Transverse colon (tissue), 4 donors: ENCODE results near the gene LRRC4C.
"Not testable (repeated sequence)": the region's sequence is repeated elsewhere in the genome, so short reads cannot be mapped to it uniquely, and the experiment has no call there.

Source experiments
- CTCF ChIP-seq, 5 experiments: fragments of 200-600 bp in 3 of 5; fragments of 450-650 bp in 2 of 5; sonication (generic) in 3 of 5; IDR thresholded peaks; 1 replicate in 2 of 5; 2 replicates in 3 of 5; pipeline ENCODE4 v1.5.1; 2016 to 2017; ENCODE audit warnings: antibody characterized with exemption in 5 of 5, inconsistent platforms in 3 of 5, mild to moderate bottlenecking in 2 of 5, moderate library complexity in 1 of 5
- EP300 ChIP-seq: sonication (generic); formaldehyde crosslinking; IDR thresholded peaks from one replicate; pipeline ENCODE4 v1.6.1; 2017; ENCODE audit warnings: antibody characterized with exemption, low read depth
- POLR2A ChIP-seq: fragments of 450-650 bp; IDR thresholded peaks from one replicate; pipeline ENCODE4 v1.6.1; 2016; ENCODE audit warnings: antibody characterized with exemption, mild to moderate bottlenecking, moderate library complexity
- POLR2AphosphoS5 ChIP-seq, 3 donors: sonication (generic); formaldehyde crosslinking; IDR thresholded peaks; one replicate each; pipeline ENCODE4 v1.6.1; 2016; ENCODE audit warnings: antibody characterized with exemption in 3 of 3

GRCh38 chr11:40522080-40522479, 937.4 kb downstream of the LRRC4C start:
- TF ChIP-seq POLR2A; POLR2AphosphoS5 (IDR thresholded peaks at IDR 0.05); CTCF (IDR thresholded peaks at IDR 0.05); EP300: not testable (repeated sequence)
